Epithelial cell of esophagus (primary cell): ENCODE data around the gene EBF3.

Source experiments
- DNase-seq: peaks from one replicate; pipeline ENCODE4 v3.0.0; 2010; ENCODE audit warnings: low read depth
- H3K4me3 ChIP-seq: 2 replicates; pipeline ENCODE4 v1.5.1; 2011; ENCODE audit warnings: mild to moderate bottlenecking, low read length, control low read depth
- CTCF ChIP-seq: IDR thresholded peaks from 2 replicates; pipeline ENCODE4 v1.5.1; 2011; ENCODE audit warnings: low read depth, mild to moderate bottlenecking, low read length, control low read depth, inconsistent platforms; ENCODE audit not compliant: insufficient read depth; ENCODE audit errors: missing control alignments

EBF3 gene

GRCh38 chr10:129962872-129963640, 1.0 kb downstream of the EBF3 start:
- DNase-seq: peak; percentile 24
- TF ChIP-seq CTCF: no peak

GRCh38 chr10:129962031-129962871, 1.8 kb downstream of the EBF3 start:
- TF ChIP-seq CTCF: no peak
- H3K4me3 ChIP-seq: no peak overlapping the region
- DNase-seq: no peak

More at GRCh38 chr10:129962872-129963640, 1.0 kb downstream of the EBF3 start:
- H3K4me3 ChIP-seq: peak overlapping the region; percentile 33

GRCh38 chr10:129961157-129961701, 2.8 kb downstream of the EBF3 start:
- DNase-seq: no peak
- TF ChIP-seq CTCF: no peak
- no peak overlapping the region for H3K4me3 ChIP-seq

- no peak for TF ChIP-seq CTCF
- H3K4me3 ChIP-seq: no peak overlapping the region
Observed at GRCh38 chr10:129960481-129961156, 3.5 kb downstream of the EBF3 start.

GRCh38 chr10:129959544-129960480, 4.3 kb downstream of the EBF3 start:
- no peak overlapping the region for H3K4me3 ChIP-seq
- no peak for DNase-seq
- no peak for TF ChIP-seq CTCF

More at GRCh38 chr10:129960481-129961156, 3.5 kb downstream of the EBF3 start:
- no peak for DNase-seq
